ENCODE measurements around the gene THBS2.
A peak's percentile ranks its signal among the peaks of the same experiment; 100 is the strongest.
"Not testable (repeated sequence)": the region's sequence is repeated elsewhere in the genome, so short reads cannot be mapped to it uniquely, and the experiment has no call there.

The THBS2 gene

DNA sequence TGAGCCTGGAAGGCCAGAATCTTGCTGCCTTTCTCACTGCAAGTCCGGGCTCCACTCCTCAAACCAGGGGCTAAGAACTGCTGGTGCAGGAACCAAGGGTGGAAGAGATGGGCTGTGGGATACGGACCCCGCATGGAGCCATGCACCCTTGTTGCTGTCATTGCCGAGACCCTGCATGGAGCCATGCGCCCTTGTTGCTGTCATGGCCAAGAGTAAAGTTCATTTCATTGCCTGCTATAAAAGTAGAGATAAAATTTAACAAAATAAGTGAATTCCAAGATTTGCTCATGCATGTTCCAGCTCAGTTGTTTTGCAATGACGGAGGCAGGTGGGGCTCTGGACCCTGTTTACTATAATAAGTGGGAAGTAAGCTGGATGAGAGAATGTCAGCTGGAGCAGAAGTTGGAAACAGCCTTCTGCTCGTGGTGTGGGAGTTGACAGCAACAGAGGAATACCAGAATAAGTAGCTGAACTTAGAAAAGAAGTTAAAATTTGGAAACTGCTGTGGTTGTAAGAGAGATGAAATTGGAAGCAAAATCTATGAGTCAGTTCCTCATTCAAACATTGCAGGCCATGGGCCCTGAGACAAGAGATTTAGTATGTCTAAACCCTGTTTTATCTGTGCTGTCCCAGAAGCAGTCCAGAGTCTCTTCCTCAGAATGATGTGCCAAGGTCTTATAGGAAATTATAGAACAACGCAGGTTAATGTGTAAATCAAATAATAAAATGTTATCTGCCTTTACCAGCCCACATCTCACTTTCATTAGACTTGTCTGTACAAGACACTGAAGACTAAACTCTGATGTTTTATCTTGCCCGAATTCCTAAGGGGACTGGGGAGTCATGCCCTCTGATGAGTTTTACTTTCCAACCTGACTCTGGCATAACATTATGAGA, 15.8 kb upstream of the THBS2 start:
- H4K20me1 ChIP-seq, result no peaks in the 10 kb centered on the region; a peak in 1 of 22 replicates
- H3K9me3 ChIP-seq (replicated peaks in 1 of 11), result peaks cover 0 to 7% (median 0%) of the 10 kb centered on the region in 11 experiments; a peak in 6 of 22 replicates
- peak overlapping the region in 7 of 11 experiments; percentile 6 to 59 (median 48); a peak in 9 of 22 replicates for H3K27ac ChIP-seq
- peaks cover 15 to 62% (median 42%) of the 10 kb centered on the region in 10 experiments for H3K4me1 ChIP-seq
- peak overlapping the region in 2 of 11 experiments; percentile 15 to 29; a peak in 2 of 22 replicates for H3K9ac ChIP-seq
- peak overlapping the region; percentile 0 to 84 (median 67); a peak in 21 of 22 replicates for H3K4me2 ChIP-seq
- no peaks in the 10 kb centered on the region for H3K36me3 ChIP-seq
- no peaks in the 10 kb centered on the region for H3K27me3 ChIP-seq
- no peak for TF ChIP-seq Cebpa-rat (IDR thresholded peaks at IDR 0.05)
- H3K4me3 ChIP-seq, result no peak overlapping the region

- TF ChIP-seq Cebpa-rat (IDR thresholded peaks at IDR 0.05), result no peak
- no peaks in the 10 kb centered on the region for H3K36me3 ChIP-seq
- peaks cover 21 to 70% (median 50%) of the 10 kb centered on the region in 10 experiments for H3K4me1 ChIP-seq
- H3K27ac ChIP-seq, result no peak overlapping the region
- H3K27me3 ChIP-seq, result no peaks in the 10 kb centered on the region
- H3K4me3 ChIP-seq, result no peak overlapping the region
- H4K20me1 ChIP-seq, result no peaks in the 10 kb centered on the region; a peak in 1 of 22 replicates
- peaks cover 0 to 7% (median 0%) of the 10 kb centered on the region in 11 experiments; a peak in 6 of 22 replicates for H3K9me3 ChIP-seq (replicated peaks in 1 of 11)
- no peak overlapping the region for H3K9ac ChIP-seq
- no peak overlapping the region; a peak in 1 of 22 replicates for H3K4me2 ChIP-seq
These were observed 14.6 kb upstream of the THBS2 start for GRCh38 chr6:169268276-169268675.

- TF ChIP-seq Cebpa-rat (IDR thresholded peaks at IDR 0.05), result no peak
- no peaks in the 10 kb centered on the region for H3K36me3 ChIP-seq
- no peaks in the 10 kb centered on the region for H3K27me3 ChIP-seq
- no peak overlapping the region; a peak in 1 of 22 replicates for H3K27ac ChIP-seq
- H4K20me1 ChIP-seq, result no peaks in the 10 kb centered on the region; a peak in 1 of 22 replicates
- no peak overlapping the region for H3K4me3 ChIP-seq
- H3K9me3 ChIP-seq (replicated peaks in 1 of 11), result peaks cover 0 to 7% (median 0%) of the 10 kb centered on the region in 11 experiments; a peak in 6 of 22 replicates
- no peak overlapping the region for H3K9ac ChIP-seq
- H3K4me1 ChIP-seq, result peaks cover 21 to 73% (median 51%) of the 10 kb centered on the region in 10 experiments
- H3K4me2 ChIP-seq, result peak overlapping the region in 2 of 11 experiments; percentile 44 to 47; a peak in 2 of 22 replicates
These were observed 13.3 kb upstream of the THBS2 start for GRCh38 chr6:169266746-169267591.

DNA sequence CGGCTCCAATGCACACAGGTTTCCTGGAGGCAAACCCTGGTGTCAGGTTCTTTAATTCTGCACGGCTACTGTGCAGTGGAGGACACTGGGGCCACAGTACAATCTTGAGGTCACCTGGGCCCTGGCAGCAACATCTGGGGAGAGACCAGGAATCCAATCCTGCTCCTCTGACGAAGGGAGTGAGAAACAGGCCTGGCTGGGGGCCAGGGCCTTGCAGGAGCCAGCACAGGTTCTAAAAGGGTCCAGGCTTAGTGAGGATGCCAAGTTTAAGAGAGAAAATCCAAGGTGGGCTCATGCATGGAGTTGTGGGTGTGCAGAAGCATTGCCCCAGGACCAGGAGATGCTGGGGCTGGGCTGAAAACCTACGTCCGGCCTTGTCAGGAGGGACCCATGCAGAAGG, 12.6 kb upstream of the THBS2 start:
- Histone ChIP-seq H3K27me3 (no peaks in the 10 kb centered on the region), H4K20me1 (no peaks in the 10 kb centered on the region; a peak in 1 of 22 replicates), H3K27ac (no peak overlapping the region; a peak in 1 of 22 replicates), H3K9me3 (replicated peaks in 1 of 11) (peaks cover 0 to 7% (median 0%) of the 10 kb centered on the region in 11 experiments; a peak in 6 of 22 replicates), H3K4me1 (peaks cover 19 to 71% (median 47%) of the 10 kb centered on the region in 10 experiments), H3K4me3 (no peak overlapping the region), H3K36me3 (no peaks in the 10 kb centered on the region), H3K4me2 (peak overlapping the region in 4 of 11 experiments; percentile 44 to 56 (median 46); a peak in 5 of 22 replicates), H3K9ac (no peak overlapping the region)
- TF ChIP-seq Cebpa-rat (IDR thresholded peaks at IDR 0.05), result no peak

DNA sequence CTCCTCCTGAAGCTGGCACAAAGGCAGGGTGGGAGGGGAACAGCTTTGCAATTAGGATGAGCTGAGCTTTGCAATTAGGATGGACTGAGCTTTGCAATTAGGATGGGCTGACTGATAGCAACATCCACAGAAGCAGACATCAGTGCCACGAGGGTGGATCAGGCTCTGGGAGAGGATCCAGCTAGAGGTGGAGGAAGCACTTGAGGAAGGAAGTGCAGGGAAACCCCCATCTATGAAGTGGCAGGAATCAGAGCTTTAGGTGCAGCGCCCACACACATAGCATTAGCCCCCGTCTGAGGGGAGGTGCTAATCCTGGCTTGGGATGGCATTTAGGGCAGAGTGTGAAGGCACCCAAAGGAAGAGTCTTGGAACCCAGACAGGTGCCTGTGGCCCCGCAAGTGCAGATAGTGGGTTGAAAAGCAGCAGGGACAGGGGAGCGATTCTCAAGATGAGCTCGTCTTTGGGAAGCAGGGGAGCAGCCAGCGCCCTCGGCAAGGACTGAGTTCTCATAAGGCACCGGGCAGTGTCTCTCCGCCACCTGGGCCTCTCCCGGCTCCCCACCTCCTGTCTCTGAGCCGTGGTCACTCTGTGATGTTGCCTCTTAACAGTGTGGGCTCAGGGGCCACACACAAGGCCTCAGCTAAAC, 12.0 kb upstream of the THBS2 start:
- peak overlapping the region in 6 of 11 experiments; percentile 17 to 56 (median 46); a peak in 11 of 22 replicates for H3K4me2 ChIP-seq
- no peaks in the 10 kb centered on the region for H3K36me3 ChIP-seq

GRCh38 chr6:169263836-169264608, 10.4 kb upstream of the THBS2 start:
- peak overlapping the region in 3 of 11 experiments; percentile 14 to 40 (median 19); a peak in 3 of 22 replicates for H3K27ac ChIP-seq
- TF ChIP-seq Cebpa-rat (IDR thresholded peaks at IDR 0.05), result no peak
- no peaks in the 10 kb centered on the region; a peak in 1 of 22 replicates for H4K20me1 ChIP-seq

More for the DNA sequence above, 12.0 kb upstream of the THBS2 start:
- no peak overlapping the region; a peak in 1 of 22 replicates for H3K27ac ChIP-seq
- H3K9ac ChIP-seq, result no peak overlapping the region
- H3K4me3 ChIP-seq, result no peak overlapping the region
- H4K20me1 ChIP-seq, result no peaks in the 10 kb centered on the region; a peak in 1 of 22 replicates
- H3K9me3 ChIP-seq (replicated peaks in 1 of 11), result peaks cover 0 to 7% (median 0%) of the 10 kb centered on the region in 11 experiments; a peak in 6 of 22 replicates
- peaks cover 12 to 65% (median 41%) of the 10 kb centered on the region in 10 experiments for H3K4me1 ChIP-seq
- no peak for TF ChIP-seq Cebpa-rat (IDR thresholded peaks at IDR 0.05)
- H3K27me3 ChIP-seq, result no peaks in the 10 kb centered on the region

DNA sequence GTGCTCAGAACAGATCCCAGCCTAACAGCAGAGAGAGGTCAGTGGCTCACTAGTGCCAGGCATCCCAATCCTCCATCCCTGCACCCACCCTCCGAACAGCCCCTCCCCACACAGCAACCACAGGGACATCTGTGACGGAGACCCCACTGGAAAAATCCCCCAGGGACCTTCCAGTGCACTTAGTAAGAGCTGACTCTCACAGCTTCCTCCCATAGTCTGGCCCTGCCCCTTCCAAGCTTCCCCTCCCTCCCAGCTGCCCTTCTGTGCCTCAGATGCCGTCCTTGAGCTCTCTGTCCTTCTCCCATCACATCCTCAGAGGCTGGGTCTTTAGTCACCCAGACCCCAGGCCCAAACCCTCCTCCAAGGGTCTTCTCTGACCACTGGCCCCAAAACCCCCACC, 9.7 kb upstream of the THBS2 start:
- Histone ChIP-seq H3K4me2 (peak overlapping the region; percentile 4 to 66 (median 44); a peak in 19 of 22 replicates), H3K27ac (peak overlapping the region in 3 of 11 experiments; percentile 14 to 40 (median 19); a peak in 3 of 22 replicates), H3K36me3 (no peaks in the 10 kb centered on the region), H3K9me3 (replicated peaks in 1 of 11) (peaks cover 0 to 6% (median 0%) of the 10 kb centered on the region in 11 experiments; a peak in 6 of 22 replicates), H3K4me3 (no peak overlapping the region), H3K27me3 (no peaks in the 10 kb centered on the region), H3K9ac (peak overlapping the region in 1 of 11 experiments; percentile 7; a peak in 1 of 22 replicates), H3K4me1 (peaks cover 7 to 44% (median 20%) of the 10 kb centered on the region in 10 experiments; a peak in 19 of 20 replicates), H4K20me1 (no peaks in the 10 kb centered on the region; a peak in 1 of 22 replicates)
- no peak for TF ChIP-seq Cebpa-rat (IDR thresholded peaks at IDR 0.05)

More at GRCh38 chr6:169263836-169264608, 10.4 kb upstream of the THBS2 start:
- Histone ChIP-seq H3K9me3 (replicated peaks in 1 of 11) (peaks cover 0 to 7% (median 0%) of the 10 kb centered on the region in 11 experiments; a peak in 6 of 22 replicates), H3K4me3 (no peak overlapping the region), H3K27me3 (no peaks in the 10 kb centered on the region), H3K36me3 (no peaks in the 10 kb centered on the region), H3K4me2 (peak overlapping the region; percentile 4 to 66 (median 44); a peak in 19 of 22 replicates), H3K4me1 (peaks cover 7 to 50% (median 25%) of the 10 kb centered on the region in 10 experiments; a peak in 19 of 20 replicates), H3K9ac (peak overlapping the region in 1 of 11 experiments; percentile 7; a peak in 1 of 22 replicates)

GRCh38 chr6:169262602-169263001, 9.0 kb upstream of the THBS2 start:
- H3K27ac ChIP-seq; H3K4me3 ChIP-seq; H3K9me3 ChIP-seq (replicated peaks in 1 of 11); H4K20me1 ChIP-seq; H3K9ac ChIP-seq; H3K27me3 ChIP-seq; H3K4me2 ChIP-seq; H3K36me3 ChIP-seq: not testable (repeated sequence)
- H3K4me1 ChIP-seq, result peaks cover 7 to 42% (median 20%) of the 10 kb centered on the region in 10 experiments; a peak in 19 of 20 replicates
